ENCODE measurements around the gene LRBA. TPM values are rescaled to one million over a fixed set of nuclear protein-coding genes. Genes with fewer than 3 reads are reported as not detected.

Gene LRBA
- total and polyA plus RNA-seq, 9 donors: 9.7 to 49.2 (median 30.4) TPM

GRCh38 chr4:150476776-150477175 lies 538.3 kb downstream of the LRBA start:
- Histone ChIP-seq H3K9me3 (no peaks in the 10 kb centered on the region), H3K27ac (no peak overlapping the region), H3K27me3 (no peaks in the 10 kb centered on the region), H3K4me1 (ENCODE audit: insufficient read depth) (no peaks in the 10 kb centered on the region), H3K36me3 (no peaks in the 10 kb centered on the region), H3K4me3 (no peak overlapping the region)
- TF ChIP-seq CTCF (IDR thresholded peaks at IDR 0.05) (no peak), POLR2A (IDR thresholded peaks at IDR 0.05) (no peak), EP300 (IDR thresholded peaks at IDR 0.05) (no peak)
- intact Hi-C loops (cut with DNase I): no loop called here
- WGBS, 3 donors: 92 to 97% (median 95%) methylated on average over 2 of the region's 2 CpGs
- DNase-seq: no peak

- Histone ChIP-seq H3K27me3 (no peaks in the 10 kb centered on the region), H3K27ac (no peak overlapping the region), H3K4me3 (no peak overlapping the region), H3K36me3 (no peaks in the 10 kb centered on the region), H3K4me1 (ENCODE audit: insufficient read depth) (no peaks in the 10 kb centered on the region), H3K9me3 (no peaks in the 10 kb centered on the region)
- no peak for TF ChIP-seq CTCF (IDR thresholded peaks at IDR 0.05)
- no peak for TF ChIP-seq POLR2A (IDR thresholded peaks at IDR 0.05)
- TF ChIP-seq EP300 (IDR thresholded peaks at IDR 0.05): no peak
- 72 to 79% (median 78%) methylated on average over 1 of the region's 1 CpG for WGBS, 3 donors
- intact Hi-C loops (cut with DNase I): no loop called here
- no peak for DNase-seq
Measured at GRCh38 chr4:150475763-150476162, 539.3 kb downstream of the LRBA start.

GRCh38 chr4:150464523-150464922 lies 550.6 kb downstream of the LRBA start:
- 64 to 76% (median 71%) methylated on average over 2 of the region's 2 CpGs for WGBS, 3 donors
- intact Hi-C loops (cut with DNase I): no loop called here
- no peak overlapping the region for H3K27ac ChIP-seq
- H3K36me3 ChIP-seq: no peaks in the 10 kb centered on the region
- TF ChIP-seq CTCF (IDR thresholded peaks at IDR 0.05) (no peak), EP300 (IDR thresholded peaks at IDR 0.05) (no peak), POLR2A (IDR thresholded peaks at IDR 0.05) (no peak)
- H3K4me3 ChIP-seq: no peak overlapping the region
- no peaks in the 10 kb centered on the region for H3K4me1 ChIP-seq (ENCODE audit: insufficient read depth)
- no peaks in the 10 kb centered on the region for H3K27me3 ChIP-seq
- DNase-seq: no peak
- H3K9me3 ChIP-seq: no peaks in the 10 kb centered on the region

- Histone ChIP-seq H3K4me3 (no peak overlapping the region), H3K27me3 (no peaks in the 10 kb centered on the region), H3K4me1 (ENCODE audit: insufficient read depth) (no peaks in the 10 kb centered on the region), H3K27ac (no peak overlapping the region), H3K36me3 (no peaks in the 10 kb centered on the region), H3K9me3 (no peaks in the 10 kb centered on the region)
- TF ChIP-seq POLR2A (IDR thresholded peaks at IDR 0.05): no peak
- TF ChIP-seq CTCF (IDR thresholded peaks at IDR 0.05): no peak
- 56 to 80% (median 76%) methylated on average over 2 of the region's 2 CpGs for WGBS, 3 donors
- intact Hi-C loops (cut with DNase I): no loop called here
- no peak for DNase-seq
Measured at GRCh38 chr4:150462743-150463142, 552.3 kb downstream of the LRBA start.

GRCh38 chr4:150461957-150462356 lies 553.1 kb downstream of the LRBA start:
- no peaks in the 10 kb centered on the region for H3K36me3 ChIP-seq
- intact Hi-C loops (cut with DNase I): no loop called here
- H3K9me3 ChIP-seq: no peaks in the 10 kb centered on the region
- TF ChIP-seq POLR2A (IDR thresholded peaks at IDR 0.05) (no peak), CTCF (IDR thresholded peaks at IDR 0.05) (no peak), EP300 (IDR thresholded peaks at IDR 0.05) (no peak)
- H3K27me3 ChIP-seq: no peaks in the 10 kb centered on the region
- no peak for DNase-seq
- no peak overlapping the region for H3K27ac ChIP-seq
- no peaks in the 10 kb centered on the region for H3K4me1 ChIP-seq (ENCODE audit: insufficient read depth)
- WGBS, 3 donors: 95 to 100% (median 97%) methylated on average over 1 of the region's 1 CpG
- no peak overlapping the region for H3K4me3 ChIP-seq

Measured in ovary (tissue), 9 donors.